ENCODE data around the gene VAV2.

DNA sequence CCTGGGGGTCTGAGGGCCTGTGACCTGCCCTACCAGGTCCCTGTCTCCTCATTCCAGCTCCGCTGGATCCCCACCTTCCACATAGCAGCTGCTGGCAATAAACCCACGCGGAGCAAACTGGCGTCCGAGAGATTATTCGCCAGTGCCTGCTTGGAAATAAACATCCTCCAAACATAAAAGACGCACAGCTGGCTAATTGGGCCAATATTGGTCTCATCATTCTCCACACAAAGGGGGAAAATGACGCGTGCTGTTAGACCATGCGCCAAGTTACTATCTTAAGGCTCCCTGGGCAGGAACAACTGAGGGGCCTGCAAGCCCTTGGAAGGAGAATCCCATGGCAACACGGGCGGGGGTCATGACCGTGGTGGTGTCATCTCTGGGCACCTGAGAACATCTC is 180.7 kb downstream of the VAV2 start:
- TF ChIP-seq BACH2 (CRISPR knock-in tag; IDR thresholded peaks at IDR 0.05; ENCODE audit: borderline replicate concordance) = no peak
- TF ChIP-seq RARB (CRISPR knock-in tag; IDR thresholded peaks at IDR 0.05) = no peak
- TF ChIP-seq, protein P1, sequence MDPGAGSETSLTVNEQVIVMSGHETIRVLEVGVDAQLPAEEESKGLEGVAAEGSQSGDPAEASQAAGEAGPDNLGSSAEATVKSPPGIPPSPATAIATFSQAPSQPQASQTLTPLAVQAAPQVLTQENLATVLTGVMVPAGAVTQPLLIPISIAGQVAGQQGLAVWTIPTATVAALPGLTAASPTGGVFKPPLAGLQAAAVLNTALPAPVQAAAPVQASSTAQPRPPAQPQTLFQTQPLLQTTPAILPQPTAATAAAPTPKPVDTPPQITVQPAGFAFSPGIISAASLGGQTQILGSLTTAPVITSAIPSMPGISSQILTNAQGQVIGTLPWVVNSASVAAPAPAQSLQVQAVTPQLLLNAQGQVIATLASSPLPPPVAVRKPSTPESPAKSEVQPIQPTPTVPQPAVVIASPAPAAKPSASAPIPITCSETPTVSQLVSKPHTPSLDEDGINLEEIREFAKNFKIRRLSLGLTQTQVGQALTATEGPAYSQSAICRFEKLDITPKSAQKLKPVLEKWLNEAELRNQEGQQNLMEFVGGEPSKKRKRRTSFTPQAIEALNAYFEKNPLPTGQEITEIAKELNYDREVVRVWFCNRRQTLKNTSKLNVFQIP (CRISPR knock-in tag; IDR thresholded peaks at IDR 0.05; ENCODE audit: borderline replicate concordance, low read depth) = no peak
- no peak for TF ChIP-seq SNAI2 (CRISPR knock-in tag; IDR thresholded peaks at IDR 0.05)
- TF ChIP-seq ARNTL (CRISPR knock-in tag; IDR thresholded peaks at IDR 0.05; ENCODE audit: borderline replicate concordance, low read depth) = no peak
- no peak for TF ChIP-seq TOX (CRISPR knock-in tag; IDR thresholded peaks at IDR 0.05; ENCODE audit: borderline replicate concordance)
- no peak for TF ChIP-seq ZNF565 (CRISPR knock-in tag; conservative IDR thresholded peaks at IDR 0.05; ENCODE audit: low read depth)
- no peak for TF ChIP-seq ESRRG (CRISPR knock-in tag; IDR thresholded peaks at IDR 0.05)
- TF ChIP-seq PPARA (CRISPR knock-in tag; IDR thresholded peaks at IDR 0.05; ENCODE audit: borderline replicate concordance) = no peak
- TF ChIP-seq, protein P2, sequence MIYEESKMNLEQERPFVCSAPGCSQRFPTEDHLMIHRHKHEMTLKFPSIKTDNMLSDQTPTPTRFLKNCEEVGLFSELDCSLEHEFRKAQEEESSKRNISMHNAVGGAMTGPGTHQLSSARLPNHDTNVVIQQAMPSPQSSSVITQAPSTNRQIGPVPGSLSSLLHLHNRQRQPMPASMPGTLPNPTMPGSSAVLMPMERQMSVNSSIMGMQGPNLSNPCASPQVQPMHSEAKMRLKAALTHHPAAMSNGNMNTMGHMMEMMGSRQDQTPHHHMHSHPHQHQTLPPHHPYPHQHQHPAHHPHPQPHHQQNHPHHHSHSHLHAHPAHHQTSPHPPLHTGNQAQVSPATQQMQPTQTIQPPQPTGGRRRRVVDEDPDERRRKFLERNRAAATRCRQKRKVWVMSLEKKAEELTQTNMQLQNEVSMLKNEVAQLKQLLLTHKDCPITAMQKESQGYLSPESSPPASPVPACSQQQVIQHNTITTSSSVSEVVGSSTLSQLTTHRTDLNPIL (CRISPR knock-in tag; IDR thresholded peaks at IDR 0.05; ENCODE audit: low read depth) = no peak
- TF ChIP-seq, protein P3, sequence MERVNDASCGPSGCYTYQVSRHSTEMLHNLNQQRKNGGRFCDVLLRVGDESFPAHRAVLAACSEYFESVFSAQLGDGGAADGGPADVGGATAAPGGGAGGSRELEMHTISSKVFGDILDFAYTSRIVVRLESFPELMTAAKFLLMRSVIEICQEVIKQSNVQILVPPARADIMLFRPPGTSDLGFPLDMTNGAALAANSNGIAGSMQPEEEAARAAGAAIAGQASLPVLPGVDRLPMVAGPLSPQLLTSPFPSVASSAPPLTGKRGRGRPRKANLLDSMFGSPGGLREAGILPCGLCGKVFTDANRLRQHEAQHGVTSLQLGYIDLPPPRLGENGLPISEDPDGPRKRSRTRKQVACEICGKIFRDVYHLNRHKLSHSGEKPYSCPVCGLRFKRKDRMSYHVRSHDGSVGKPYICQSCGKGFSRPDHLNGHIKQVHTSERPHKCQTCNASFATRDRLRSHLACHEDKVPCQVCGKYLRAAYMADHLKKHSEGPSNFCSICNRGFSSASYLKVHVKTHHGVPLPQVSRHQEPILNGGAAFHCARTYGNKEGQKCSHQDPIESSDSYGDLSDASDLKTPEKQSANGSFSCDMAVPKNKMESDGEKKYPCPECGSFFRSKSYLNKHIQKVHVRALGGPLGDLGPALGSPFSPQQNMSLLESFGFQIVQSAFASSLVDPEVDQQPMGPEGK (CRISPR knock-in tag; IDR thresholded peaks at IDR 0.05; ENCODE audit: borderline replicate concordance) = no peak
- no peak for TF ChIP-seq ZFP3 (CRISPR knock-in tag; IDR thresholded peaks at IDR 0.05)
- no peak for TF ChIP-seq OSR1 (CRISPR knock-in tag; IDR thresholded peaks at IDR 0.05)
